Suprapubic skin (tissue), 4 donors: ENCODE data around the gene MUS81.

Source experiments
- CTCF ChIP-seq, 2 donors: fragments of 200-600 bp in 1 of 2; fragments of 450-650 bp in 1 of 2; sonication (generic) in 1 of 2; IDR thresholded peaks; one replicate each; pipeline ENCODE4 v1.5.1; 2016 to 2019; ENCODE audit warnings: antibody characterized with exemption in 2 of 2, mild to moderate bottlenecking in 1 of 2, moderate library complexity in 1 of 2
- EP300 ChIP-seq: sonication (generic); formaldehyde crosslinking; IDR thresholded peaks from one replicate; pipeline ENCODE4 v1.6.1; 2017; ENCODE audit warnings: antibody characterized with exemption
- POLR2A ChIP-seq, 2 donors: fragments of 450-650 bp; IDR thresholded peaks; one replicate each; pipeline ENCODE4 v1.6.1; 2017; ENCODE audit warnings: antibody characterized with exemption in 2 of 2, mild to moderate bottlenecking in 2 of 2, moderate library complexity in 2 of 2
- POLR2AphosphoS5 ChIP-seq, 3 donors: sonication (generic); formaldehyde crosslinking; IDR thresholded peaks; one replicate each; pipeline ENCODE4 v1.6.1; 2017; ENCODE audit warnings: antibody characterized with exemption in 3 of 3

GRCh38 chr11:65829459-65829858 lies 30.8 kb upstream of the MUS81 start:
- TF ChIP-seq CTCF (IDR thresholded peaks at IDR 0.05), result no peak
- TF ChIP-seq EP300, result no peak
- TF ChIP-seq POLR2A (IDR thresholded peaks at IDR 0.05), result no peak
- no peak for TF ChIP-seq POLR2AphosphoS5 (IDR thresholded peaks at IDR 0.05)
